ENCODE results near the gene ZNRF2. TPM values are rescaled to one million over a fixed set of nuclear protein-coding genes. Genes with fewer than 3 reads are reported as not detected.

The ZNRF2 gene
- total RNA-seq, 6 experiments from 2014 or later, result 17.1 to 24.0 (median 18.7) TPM

DNA sequence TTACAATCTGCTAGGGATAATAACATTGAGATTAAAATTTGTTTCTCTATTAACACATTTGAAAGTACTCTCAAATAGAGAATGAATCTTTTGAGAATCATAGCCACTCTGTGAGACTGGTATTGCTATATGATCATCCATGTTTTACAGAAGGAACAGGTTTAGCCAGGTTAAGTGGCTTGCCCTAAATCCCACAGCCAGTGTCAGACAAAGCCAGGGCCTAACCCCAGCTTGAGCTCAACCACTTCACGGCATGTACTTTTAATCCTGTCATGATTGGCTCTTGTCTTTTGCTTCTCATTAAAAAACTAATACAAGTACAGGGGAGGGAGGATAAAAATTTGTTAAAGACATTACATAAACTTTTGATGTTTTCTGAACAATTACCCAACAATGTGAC, 3.8 kb upstream of the ZNRF2 start:
- 89% methylated on average over 1 of the region's 1 CpG for WGBS (ENCODE audit: insufficient coverage, low coverage, low lambda C conversion rate, missing lambda C conversion rate)
- no peaks in the 10 kb centered on the region for H3K27me3 ChIP-seq
- no peaks in the 10 kb centered on the region for H3K36me3 ChIP-seq
- TF ChIP-seq CTCF (IDR thresholded peaks at IDR 0.05) (no peak), POLR2A (IDR thresholded peaks at IDR 0.05) (no peak)
- DNase-seq, result no peak
- no peak overlapping the region for H3K4me3 ChIP-seq
- no peaks in the 10 kb centered on the region for H3K9me3 ChIP-seq
- no peak for ATAC-seq
- peaks cover 0 to 25% (median 10%) of the 10 kb centered on the region in 4 donors for H3K4me1 ChIP-seq
- no peak overlapping the region for H3K27ac ChIP-seq
- intact Hi-C loops (cut with DNase I), result no loop called here

- no peaks in the 10 kb centered on the region for H3K27me3 ChIP-seq
- H3K36me3 ChIP-seq, result no peaks in the 10 kb centered on the region
- ATAC-seq (no peak), DNase-seq (no peak)
- no peaks in the 10 kb centered on the region for H3K9me3 ChIP-seq
- peaks cover 0 to 18% (median 8%) of the 10 kb centered on the region in 4 donors for H3K4me1 ChIP-seq
- TF ChIP-seq POLR2A (IDR thresholded peaks at IDR 0.05), result no peak
- no peak for TF ChIP-seq CTCF (IDR thresholded peaks at IDR 0.05)
- WGBS (ENCODE audit: insufficient coverage, low coverage, low lambda C conversion rate, missing lambda C conversion rate), result 44% methylated on average over 1 of the region's 1 CpG
- no peak overlapping the region for H3K27ac ChIP-seq
- intact Hi-C loops (cut with DNase I), result no loop called here
- H3K4me3 ChIP-seq, result no peak overlapping the region
Observed at GRCh38 chr7:30281263-30281662, 3.1 kb upstream of the ZNRF2 start.

DNA sequence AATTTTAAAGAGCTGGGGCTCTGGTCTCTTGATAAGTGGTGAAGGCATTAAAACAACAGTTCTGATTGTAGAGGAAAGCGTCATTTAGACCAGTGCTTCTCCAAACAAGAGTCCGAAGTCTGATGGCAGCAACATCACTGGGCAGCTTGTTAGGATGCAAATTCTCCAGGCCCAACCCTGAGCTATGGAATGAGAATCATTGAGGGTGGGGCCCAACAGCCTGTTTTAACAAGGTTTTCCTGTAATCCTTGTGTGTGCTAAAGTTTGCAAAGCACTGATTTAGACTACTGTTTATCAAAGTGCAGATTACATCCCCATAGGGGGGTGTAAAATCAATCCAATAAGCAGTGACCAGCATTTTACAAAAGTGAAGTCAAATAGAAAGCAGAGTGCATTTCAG, 2.6 kb upstream of the ZNRF2 start:
- Histone ChIP-seq H3K9me3 (no peaks in the 10 kb centered on the region), H3K27ac (no peak overlapping the region), H3K4me1 (peaks cover 0 to 20% (median 8%) of the 10 kb centered on the region in 4 donors), H3K36me3 (no peaks in the 10 kb centered on the region), H3K27me3 (no peaks in the 10 kb centered on the region), H3K4me3 (no peak overlapping the region)
- intact Hi-C loops (cut with DNase I), result no loop called here
- DNase-seq (no peak), ATAC-seq (peak in 1 of 4 donors; percentile 11)
- TF ChIP-seq CTCF (IDR thresholded peaks at IDR 0.05), result no peak
- TF ChIP-seq POLR2A (IDR thresholded peaks at IDR 0.05), result no peak
- WGBS (ENCODE audit: insufficient coverage, low coverage, low lambda C conversion rate, missing lambda C conversion rate), result 37% methylated on average over 2 of the region's 2 CpGs

GRCh38 chr7:30282735-30283134, 1.7 kb upstream of the ZNRF2 start:
- Histone ChIP-seq H3K9me3 (no peaks in the 10 kb centered on the region), H3K27me3 (no peaks in the 10 kb centered on the region), H3K27ac (no peak overlapping the region), H3K36me3 (no peaks in the 10 kb centered on the region), H3K4me1 (peaks cover 0 to 24% (median 11%) of the 10 kb centered on the region in 4 donors), H3K4me3 (no peak overlapping the region)
- DNase-seq, result no peak
- 46% methylated on average over 2 of the region's 3 CpGs for WGBS (ENCODE audit: insufficient coverage, low coverage, low lambda C conversion rate, missing lambda C conversion rate)
- TF ChIP-seq POLR2A (IDR thresholded peaks at IDR 0.05) (no peak), CTCF (IDR thresholded peaks at IDR 0.05) (no peak)
- no peak for ATAC-seq
- intact Hi-C loops (cut with DNase I), result no loop called here

- ATAC-seq (peak; percentile 1 to 35 (median 18)), DNase-seq (peak in 2 of 3 donors; percentile 57 to 67)
Observed at GRCh38 chr7:30285067-30285535, 704 bp downstream of the ZNRF2 start.

More at GRCh38 chr7:30285067-30285535, 704 bp downstream of the ZNRF2 start:
- Histone ChIP-seq H3K4me1 (peaks cover 0 to 20% (median 8%) of the 10 kb centered on the region in 4 donors), H3K4me3 (peak overlapping the region; percentile 53 to 71 (median 58)), H3K36me3 (no peaks in the 10 kb centered on the region), H3K27ac (peak overlapping the region; percentile 91 to 94 (median 93)), H3K9me3 (no peaks in the 10 kb centered on the region), H3K27me3 (no peaks in the 10 kb centered on the region)
- WGBS (ENCODE audit: insufficient coverage, low coverage, low lambda C conversion rate, missing lambda C conversion rate), result no CpG with 5 or more reads among the region's 72 CpGs
- intact Hi-C loops (cut with DNase I), result no loop called here
- TF ChIP-seq CTCF (IDR thresholded peaks at IDR 0.05), result no peak
- TF ChIP-seq POLR2A (IDR thresholded peaks at IDR 0.05), result peak; percentile 38
